H9 (cell line): ENCODE data around the gene POTEG. TPM values are rescaled to one million over a fixed set of nuclear protein-coding genes. Genes with fewer than 3 reads are reported as not detected.
"Not testable (repeated sequence)": the region's sequence is repeated elsewhere in the genome, so short reads cannot be mapped to it uniquely, and the experiment has no call there.

Experiments used
- DNase-seq: peaks from one replicate; pipeline ENCODE4 v3.0.0-alpha.2; 2017
- H2AFZ ChIP-seq: one replicate; pipeline ENCODE4 v1.6.1; 2013; ENCODE audit warnings: mild to moderate bottlenecking, low read length, control low read depth, moderate library complexity
- H2AK5ac ChIP-seq: 2 replicates; pipeline ENCODE4 v1.6.1; 2013; ENCODE audit warnings: low read length, control low read depth, mixed read lengths; ENCODE audit not compliant: insufficient read length
- H2BK120ac ChIP-seq: one replicate; pipeline ENCODE4 v1.6.1; 2013; ENCODE audit warnings: low read depth, mild to moderate bottlenecking, low read length, control low read depth, inconsistent platforms; ENCODE audit not compliant: poor library complexity, severe bottlenecking
- H2BK12ac ChIP-seq: 2 replicates; pipeline ENCODE4 v1.6.1; 2013; ENCODE audit warnings: low read length, control low read depth, mixed read lengths, low read depth; ENCODE audit not compliant: insufficient read length
- H2BK15ac ChIP-seq: 2 replicates; pipeline ENCODE4 v1.6.1; 2013; ENCODE audit warnings: low read depth, low read length, control low read depth
- H2BK20ac ChIP-seq: one replicate; pipeline ENCODE4 v1.6.1; 2013; ENCODE audit warnings: low read depth, mild to moderate bottlenecking, low read length, control low read depth, inconsistent platforms; ENCODE audit not compliant: poor library complexity, severe bottlenecking
- H2BK5ac ChIP-seq: 2 replicates; pipeline ENCODE4 v1.6.1; 2013; ENCODE audit warnings: low read length, control low read depth, mixed read lengths; ENCODE audit not compliant: insufficient read length
- H3K14ac ChIP-seq: 2 replicates; pipeline ENCODE4 v1.6.1; 2013; ENCODE audit warnings: low read length, control low read depth; ENCODE audit not compliant: insufficient read depth
- H3K18ac ChIP-seq: 2 replicates; pipeline ENCODE4 v1.6.1; 2013; ENCODE audit warnings: low read depth, mild to moderate bottlenecking, mixed read lengths, low read length, control low read depth; ENCODE audit not compliant: insufficient read length
- H3K23ac ChIP-seq: 2 replicates; pipeline ENCODE4 v1.6.1; 2013; ENCODE audit warnings: low read length, control low read depth, mixed read lengths, low read depth; ENCODE audit not compliant: insufficient read length
- H3K23me2 ChIP-seq: 2 replicates; pipeline ENCODE4 v1.6.1; 2013; ENCODE audit warnings: low read depth, mild to moderate bottlenecking, mixed read lengths, low read length, control low read depth; ENCODE audit not compliant: insufficient read length, poor library complexity, severe bottlenecking
- H3K27ac ChIP-seq: 2 replicates; pipeline ENCODE4 v1.5.1; 2013; ENCODE audit warnings: low read length, control low read depth, mixed read lengths, low read depth; ENCODE audit not compliant: insufficient read length
- H3K27me3 ChIP-seq: 2 replicates; pipeline ENCODE4 v1.6.1; 2013; ENCODE audit warnings: low read length, control low read depth, inconsistent platforms; ENCODE audit not compliant: insufficient read depth
- H3K4ac ChIP-seq: 2 replicates; pipeline ENCODE4 v1.6.1; 2013; ENCODE audit warnings: low read depth, mild to moderate bottlenecking, control low read depth, inconsistent platforms, low read length, moderate library complexity
- H3K4me1 ChIP-seq: 2 replicates; pipeline ENCODE4 v1.6.1; 2013; ENCODE audit warnings: low read length, control low read depth, inconsistent platforms; ENCODE audit not compliant: insufficient read depth
- H3K4me2 ChIP-seq: 2 replicates; pipeline ENCODE4 v1.6.1; 2013; ENCODE audit warnings: low read length, control low read depth, mixed read lengths; ENCODE audit not compliant: insufficient read length, insufficient read depth
- H3K56ac ChIP-seq: 2 replicates; pipeline ENCODE4 v1.6.1; 2013; ENCODE audit warnings: low read depth, mild to moderate bottlenecking, mixed read lengths, low read length, control low read depth; ENCODE audit not compliant: insufficient read length
- H3K79me1 ChIP-seq: 2 replicates; pipeline ENCODE4 v1.6.1; 2013; ENCODE audit warnings: low read depth, mild to moderate bottlenecking, moderate library complexity, low read length, control low read depth, inconsistent platforms; ENCODE audit not compliant: insufficient read depth, poor library complexity, severe bottlenecking
- H3K79me2 ChIP-seq: 2 replicates; pipeline ENCODE4 v1.6.1; 2013; ENCODE audit warnings: low read length, control low read depth, inconsistent platforms; ENCODE audit not compliant: insufficient read depth
- H3K9ac ChIP-seq: 2 replicates; pipeline ENCODE4 v1.6.1; 2013; ENCODE audit warnings: low read length, control low read depth, mixed read lengths; ENCODE audit not compliant: insufficient read length; ENCODE audit errors: extremely low read depth
- H3K9me3 ChIP-seq: one replicate; pipeline ENCODE4 v1.6.1; 2013; ENCODE audit warnings: low read depth, low read length, inconsistent platforms; ENCODE audit not compliant: control insufficient read depth
- H3T11ph ChIP-seq: one replicate; pipeline ENCODE4 v1.6.1; 2013; ENCODE audit warnings: mild to moderate bottlenecking, low read length, control low read depth, inconsistent platforms
- H4K20me1 ChIP-seq: one replicate; pipeline ENCODE4 v1.6.1; 2013; ENCODE audit not compliant: control insufficient read depth, insufficient read length, insufficient read depth
- H4K5ac ChIP-seq: 2 replicates; pipeline ENCODE4 v1.6.1; 2013; ENCODE audit warnings: low read depth, mild to moderate bottlenecking, mixed read lengths, low read length, control low read depth; ENCODE audit not compliant: insufficient read length
- H4K8ac ChIP-seq: replicated peaks from 2 replicates; pipeline ENCODE4 v1.6.1; 2013; ENCODE audit warnings: low read length, control low read depth, mixed read lengths, low read depth; ENCODE audit not compliant: insufficient read length
- H4K91ac ChIP-seq: 2 replicates; pipeline ENCODE4 v1.6.1; 2013; ENCODE audit warnings: low read depth, mild to moderate bottlenecking, moderate library complexity, mixed read lengths, low read length, control low read depth; ENCODE audit not compliant: insufficient read length
- H3K27ac Mint-ChIP-seq, 3 experiments: 2 replicates in 2 of 3; 3 replicates in 1 of 3; pipeline ENCODE4 v1.8.0; 2020 to 2021; ENCODE audit warnings: mixed read lengths in 3 of 3, mild to moderate bottlenecking in 1 of 3, moderate library complexity in 1 of 3
- H3K27me3 Mint-ChIP-seq: 2 replicates; pipeline ENCODE4 v1.8.0; 2021; ENCODE audit warnings: low read depth, mild to moderate bottlenecking, moderate library complexity, mixed read lengths
- H3K36me3 Mint-ChIP-seq, 3 experiments: 2 replicates in 2 of 3; 3 replicates in 1 of 3; pipeline ENCODE4 v1.8.0; 2020 to 2021; ENCODE audit warnings: low read depth in 3 of 3, mixed read lengths in 3 of 3; ENCODE audit not compliant: insufficient read depth in 1 of 3
- H3K4me1 Mint-ChIP-seq, 2 experiments: 2 replicates each; pipeline ENCODE4 v1.8.0; 2020; ENCODE audit warnings: mixed read lengths in 2 of 2
- H3K4me3 Mint-ChIP-seq, 2 experiments: 2 replicates in 1 of 2; 3 replicates in 1 of 2; pipeline ENCODE4 v1.8.0; 2020 to 2021; ENCODE audit warnings: mild to moderate bottlenecking in 2 of 2, mixed read lengths in 2 of 2, moderate library complexity in 1 of 2
- H3K9me3 Mint-ChIP-seq, 2 experiments: 2 replicates in 1 of 2; 3 replicates in 1 of 2; pipeline ENCODE4 v1.8.0; 2020; ENCODE audit warnings: mild to moderate bottlenecking in 2 of 2, mixed read lengths in 2 of 2, moderate library complexity in 1 of 2
- WGBS: extraction: QIAGEN DNeasy Blood & Tissue Kit; methylation state at CpG from one replicate; pipeline ENCODE4 v1.1.7; 2013; ENCODE audit warnings: missing lambda C conversion rate, low lambda C conversion rate, mixed read lengths; ENCODE audit not compliant: insufficient read length; ENCODE audit errors: extremely low coverage; 5-methylcytosine and 5-hydroxymethylcytosine counted together
- total RNA-seq: library from RNA; stranded (reverse); gene quantifications from 2 replicates; pipeline ENCODE4 v1.2.1, GENCODE V29; 2021

Gene POTEG
- total RNA-seq, 1 experiment from 2014 or later: not detected

DNA sequence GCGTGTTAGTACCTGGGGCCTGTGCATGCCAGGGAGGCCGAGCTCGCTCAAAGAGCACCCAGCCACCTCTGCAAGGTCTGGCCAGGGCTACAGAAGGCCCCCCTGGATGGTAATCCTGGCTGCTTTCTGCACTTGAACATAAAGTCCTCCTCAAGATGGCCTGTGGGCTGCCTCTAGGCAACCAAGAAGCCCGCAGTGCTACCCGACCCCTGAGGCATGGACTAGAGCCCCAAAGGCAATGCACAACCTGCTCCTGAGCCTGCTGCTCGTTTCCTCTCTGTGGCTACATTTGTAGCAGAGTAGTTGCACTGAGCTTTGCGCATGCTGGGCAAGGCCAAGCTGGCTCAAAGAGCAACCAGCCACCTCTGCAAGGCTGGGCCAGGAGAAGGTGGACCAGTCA lies 47.8 kb downstream of the POTEG start:
- H2AK5ac ChIP-seq, H2BK5ac ChIP-seq, H2BK15ac ChIP-seq, H3K9me3 ChIP-seq, H3K79me2 ChIP-seq, H3K18ac ChIP-seq, H3K36me3 Mint-ChIP-seq, H2BK120ac ChIP-seq, H3K79me1 ChIP-seq, H3K27ac ChIP-seq, H2AFZ ChIP-seq, H3K4me3 Mint-ChIP-seq, H3T11ph ChIP-seq, H2BK12ac ChIP-seq, H2BK20ac ChIP-seq, H3K4ac ChIP-seq, H4K5ac ChIP-seq, H3K27me3 Mint-ChIP-seq, H3K27me3 ChIP-seq, H3K4me2 ChIP-seq, H3K56ac ChIP-seq, H4K20me1 ChIP-seq, H3K14ac ChIP-seq, H3K27ac Mint-ChIP-seq, H3K9ac ChIP-seq, DNase-seq, H3K23me2 ChIP-seq, H3K4me1 Mint-ChIP-seq, H4K91ac ChIP-seq, H3K23ac ChIP-seq, H3K4me1 ChIP-seq, H4K8ac ChIP-seq: not testable (repeated sequence)
- WGBS: no CpG with 5 or more reads among the region's 7 CpGs
- H3K9me3 Mint-ChIP-seq: peaks cover 11 to 12% of the 10 kb centered on the region in 2 experiments

DNA sequence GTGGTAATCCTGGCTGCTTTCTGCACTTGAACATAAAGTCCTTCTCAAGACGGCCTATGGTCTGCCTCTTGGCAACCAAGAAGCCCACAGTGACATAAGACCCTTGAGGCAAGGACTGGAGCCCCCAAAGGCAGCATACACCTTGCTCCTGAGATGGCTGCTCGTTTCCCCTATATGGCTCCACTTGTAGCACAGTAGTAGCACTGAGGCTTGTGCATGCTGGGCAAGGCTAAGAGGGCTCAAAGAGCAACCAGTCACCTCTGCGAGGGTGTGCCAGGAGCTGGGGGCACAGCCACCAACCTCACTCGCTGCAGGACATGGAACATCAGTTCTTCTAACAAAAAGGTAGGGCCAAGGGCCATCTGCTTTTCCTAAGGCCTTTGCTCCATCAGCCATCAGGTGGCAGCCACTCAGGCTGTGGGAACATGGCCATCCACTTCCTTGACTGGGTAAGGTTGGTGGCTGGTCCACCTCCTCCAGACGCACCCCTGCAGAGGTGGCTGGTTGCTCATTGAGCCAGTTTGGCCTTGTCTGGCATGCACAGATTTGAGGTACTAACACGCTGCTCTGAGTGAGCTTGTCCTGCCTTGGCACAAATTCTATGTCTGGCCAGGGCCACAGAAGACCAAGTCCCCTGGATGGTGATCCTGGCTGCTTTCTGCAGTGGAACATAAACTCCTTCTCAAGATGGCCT lies 49.9 kb downstream of the POTEG start:
- H3K23me2 ChIP-seq, H2AK5ac ChIP-seq, H4K91ac ChIP-seq, H3K79me1 ChIP-seq, H3K4me1 Mint-ChIP-seq, H3K4me1 ChIP-seq, H3K56ac ChIP-seq, H2BK120ac ChIP-seq, H2BK5ac ChIP-seq, DNase-seq, H3K18ac ChIP-seq, H3K9me3 ChIP-seq, H3K27me3 Mint-ChIP-seq, H2AFZ ChIP-seq, H3K27ac ChIP-seq, H3K9ac ChIP-seq, H3K36me3 Mint-ChIP-seq, H2BK15ac ChIP-seq, H3K14ac ChIP-seq, H3K27ac Mint-ChIP-seq, H3K4ac ChIP-seq, H3K23ac ChIP-seq, H3K4me2 ChIP-seq, H4K5ac ChIP-seq, H2BK12ac ChIP-seq, H3K4me3 Mint-ChIP-seq, H3K79me2 ChIP-seq, H2BK20ac ChIP-seq, H4K20me1 ChIP-seq, H3K27me3 ChIP-seq, H4K8ac ChIP-seq, H3T11ph ChIP-seq: not testable (repeated sequence)
- no CpG with 5 or more reads among the region's 6 CpGs for WGBS
- peaks cover 17% of the 10 kb centered on the region in 2 experiments for H3K9me3 Mint-ChIP-seq
